OCI-LY7 (cell line): ENCODE data around the gene CABLES1.

Experiments
- CTCF ChIP-seq: fragments of 200-600 bp; sonication (generic); conservative IDR thresholded peaks from 2 replicates; pipeline ENCODE4 v1.5.1; 2014; ENCODE audit warnings: mild to moderate bottlenecking, antibody characterized with exemption, low read length, moderate library complexity, mixed read lengths
- EZH2phosphoT487 ChIP-seq: fragments of 200-600 bp; sonication (generic); IDR thresholded peaks from 2 replicates; pipeline ENCODE4 v1.6.1; 2018; ENCODE audit warnings: low read depth, borderline replicate concordance, mild to moderate bottlenecking, mixed run types, antibody characterized with exemption, low read length, moderate library complexity, mixed read lengths

- no peak for TF ChIP-seq CTCF
- no peak for TF ChIP-seq EZH2phosphoT487
These were observed 47.0 kb upstream of the CABLES1 start for GRCh38 chr18:23088310-23088709.
